Measurements from ENCODE around the gene KLF13.
A peak's percentile ranks its signal among the peaks of the same experiment; 100 is the strongest.

KLF13 gene

DNA sequence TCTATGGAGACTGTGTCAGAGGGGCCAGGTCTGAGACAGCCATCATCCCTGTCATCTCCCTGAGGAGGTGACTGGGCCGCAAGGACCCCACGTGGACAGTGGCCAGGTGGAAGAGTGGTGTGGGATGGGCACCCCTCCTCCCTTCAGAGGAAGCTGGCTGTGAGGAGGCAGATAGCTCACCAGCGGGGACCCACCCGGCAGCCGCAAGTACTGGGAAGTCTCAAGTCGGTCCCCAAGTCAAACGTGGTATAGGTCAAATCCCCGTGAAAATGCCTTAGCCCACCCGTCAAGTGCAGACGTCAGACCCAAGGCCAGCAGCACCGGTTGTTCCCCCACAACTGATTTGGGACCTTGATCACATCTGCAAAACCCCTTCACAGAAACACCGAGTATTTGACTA, 12.3 kb upstream of the KLF13 start:
- no peak for DNase-seq (ENCODE audit: low read depth in 2 of 2, low spot score in 1 of 2)

DNA sequence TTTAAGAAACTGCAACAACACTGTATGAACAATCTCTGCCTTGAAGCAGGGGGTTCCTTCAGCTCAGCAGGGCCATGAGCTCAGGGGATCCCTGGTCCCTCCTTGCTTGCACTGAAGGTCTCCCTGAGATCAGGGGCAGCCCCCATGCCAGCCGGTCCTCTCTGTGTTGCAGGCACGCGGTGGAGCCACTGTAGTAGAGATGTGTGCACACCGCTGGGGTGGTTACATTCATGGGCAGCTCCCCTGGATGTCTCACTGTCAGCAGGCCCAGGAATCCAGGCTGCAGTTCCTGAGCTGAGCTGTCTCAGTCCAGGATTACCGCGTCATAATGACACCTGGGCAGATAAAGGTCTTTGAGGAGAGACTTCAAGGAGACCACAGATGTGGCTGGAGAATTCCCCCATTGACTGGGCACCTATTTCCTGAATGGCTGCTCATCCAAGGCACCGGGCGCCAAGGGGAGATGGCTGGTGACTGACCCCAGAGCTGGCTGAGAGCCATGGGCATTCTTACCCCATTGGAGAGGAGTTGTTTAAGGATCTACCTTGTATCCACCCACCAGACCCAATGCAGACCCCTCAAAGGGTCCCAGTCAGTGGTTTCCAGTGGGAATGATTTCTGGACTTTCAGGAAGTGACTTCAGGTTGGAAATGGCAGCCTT, 10.4 kb upstream of the KLF13 start:
- no peak for DNase-seq (ENCODE audit: low read depth in 2 of 2, low spot score in 1 of 2)

DNA sequence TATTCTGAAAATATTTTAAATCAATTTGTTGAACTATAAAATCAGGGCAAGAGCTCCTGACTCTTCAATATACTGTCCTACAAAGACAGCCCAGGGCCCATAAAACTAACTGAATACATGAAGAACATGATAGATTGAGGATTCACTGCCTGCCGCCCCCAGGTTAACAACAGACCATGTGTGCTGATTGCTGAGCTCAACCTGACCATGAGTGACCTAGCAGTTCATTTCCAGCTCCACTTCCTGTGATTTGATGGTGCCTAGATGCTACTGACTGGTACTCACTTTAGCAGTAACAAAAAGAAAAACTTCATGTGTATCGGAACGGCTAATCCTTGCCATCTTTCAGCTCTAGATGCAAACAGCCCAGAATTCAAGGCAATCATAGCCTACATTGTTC, 9.6 kb upstream of the KLF13 start:
- no peak for DNase-seq (ENCODE audit: low read depth in 2 of 2, low spot score in 1 of 2)

DNA sequence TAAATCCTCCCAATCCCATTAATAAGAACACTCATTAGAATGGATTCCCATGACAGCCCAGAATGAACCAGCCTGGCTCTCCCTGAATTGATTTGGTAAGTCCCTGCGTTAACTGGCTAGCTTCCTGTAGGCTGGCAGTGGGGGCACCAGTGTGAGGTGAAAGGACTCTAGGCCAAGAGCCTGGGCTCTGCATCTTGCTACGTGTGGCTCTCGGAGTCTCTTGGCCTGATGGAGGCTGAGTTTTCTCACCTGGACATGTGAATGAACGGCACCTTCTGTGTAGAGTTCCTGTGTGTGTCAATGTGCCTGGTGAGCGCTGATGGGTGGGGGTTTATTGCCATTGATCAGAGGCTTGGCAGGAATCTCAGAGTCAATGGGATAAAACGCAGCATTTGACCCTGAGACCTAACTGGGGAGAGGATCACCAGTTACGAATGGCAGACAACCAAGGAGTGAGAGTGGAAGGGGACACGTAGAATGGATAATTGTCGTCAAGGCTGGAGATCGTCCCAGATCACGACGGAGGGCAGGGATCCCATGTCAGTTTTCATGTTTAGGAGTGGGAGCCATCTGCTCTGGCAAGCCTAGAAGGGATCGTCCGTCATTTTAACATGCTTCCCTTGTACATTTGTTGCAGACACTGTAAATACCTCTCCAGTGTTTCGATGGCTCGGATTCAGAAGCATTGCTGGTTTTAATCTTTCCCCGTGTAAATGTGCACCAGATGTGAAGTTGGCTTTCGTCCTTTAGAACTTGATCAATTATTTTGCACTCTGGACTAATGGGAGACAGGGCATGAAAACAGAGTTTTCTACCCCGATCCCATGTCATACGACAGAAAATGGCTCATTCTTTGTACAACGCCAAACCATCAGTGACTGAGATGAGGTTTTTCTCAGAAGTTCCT, 9.0 kb upstream of the KLF13 start:
- no peak for DNase-seq (ENCODE audit: low read depth in 2 of 2, low spot score in 1 of 2)

DNA sequence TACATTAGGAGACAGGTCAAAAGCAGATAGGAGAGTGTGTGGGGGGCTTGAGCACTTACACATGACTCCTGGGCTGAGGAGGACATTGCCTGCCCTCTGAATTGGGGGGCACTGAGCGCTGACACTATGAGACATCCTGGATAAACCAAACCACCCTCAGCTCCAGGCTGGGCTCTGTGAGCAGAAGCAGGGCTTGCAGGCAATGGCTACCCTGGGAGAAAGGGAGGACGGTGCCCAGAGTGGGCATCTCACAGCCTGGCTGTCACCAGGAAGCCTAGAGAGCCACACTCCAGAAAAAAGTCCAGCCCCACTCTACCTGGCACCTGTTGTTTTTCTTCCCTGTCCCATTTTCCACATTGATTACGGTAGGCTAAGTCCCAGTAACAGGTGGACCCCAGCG, 8.2 kb upstream of the KLF13 start:
- no peak for DNase-seq (ENCODE audit: low read depth in 2 of 2, low spot score in 1 of 2)

DNA sequence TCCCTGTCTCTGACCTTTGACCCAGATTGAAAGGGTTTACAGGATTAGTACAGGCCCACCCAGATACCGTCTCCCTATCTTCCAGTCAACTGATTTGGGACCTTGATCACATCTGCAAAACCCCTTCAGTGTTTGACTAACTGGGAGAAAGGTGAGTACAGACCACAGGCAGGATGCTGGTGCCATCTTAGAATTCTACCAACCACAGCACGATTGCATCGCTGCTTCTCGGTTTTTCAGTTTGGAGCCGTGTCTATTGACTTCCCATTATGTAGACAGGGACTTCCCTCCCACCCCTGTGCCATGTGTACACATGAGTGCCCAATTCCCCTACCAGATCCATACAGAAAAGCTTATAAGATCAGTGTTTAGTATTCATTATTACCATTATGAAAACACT, 6.6 kb upstream of the KLF13 start:
- DNase-seq (ENCODE audit: low read depth in 2 of 2, low spot score in 1 of 2) = no peak

DNA sequence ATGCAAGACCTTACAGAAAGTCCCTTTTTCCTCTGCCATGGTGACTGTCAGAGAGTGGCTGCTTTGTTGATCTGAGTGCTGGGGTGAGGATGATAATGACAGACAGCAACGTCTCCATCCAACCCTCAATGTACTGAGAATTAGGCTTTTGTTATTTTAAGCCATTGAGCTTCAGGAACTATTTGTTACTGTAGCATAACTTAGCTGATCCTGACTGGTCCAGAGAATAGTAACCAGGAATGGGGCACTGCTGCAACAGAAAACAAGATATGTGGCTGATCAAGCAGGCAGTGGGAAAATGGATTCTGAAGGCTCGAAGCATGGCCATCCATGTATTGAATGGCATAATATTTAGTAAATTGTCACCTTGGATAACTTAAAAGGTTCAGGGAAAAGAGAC, 5.2 kb upstream of the KLF13 start:
- DNase-seq (ENCODE audit: low read depth in 2 of 2, low spot score in 1 of 2) = no peak

DNA sequence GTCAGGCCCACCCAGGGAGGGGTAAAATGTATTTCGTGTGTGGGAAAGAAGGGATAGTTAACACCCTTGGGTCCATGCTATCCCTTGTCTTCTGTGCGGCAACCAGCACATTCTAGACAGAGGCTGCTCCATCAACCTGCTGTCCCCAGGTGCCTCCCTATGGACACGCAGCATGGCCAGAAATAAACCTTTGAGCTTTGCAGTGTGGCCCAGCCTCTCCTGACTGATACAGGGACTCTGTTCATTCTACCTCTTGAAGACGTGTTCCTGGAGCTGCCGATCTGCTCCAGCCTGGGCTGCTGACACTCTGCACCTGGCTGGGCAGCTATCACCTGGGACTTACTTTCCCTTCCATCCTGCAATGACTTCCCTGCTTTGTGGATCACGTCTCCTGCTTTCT, 4.1 kb upstream of the KLF13 start:
- DNase-seq (ENCODE audit: low read depth in 2 of 2, low spot score in 1 of 2) = no peak

DNA sequence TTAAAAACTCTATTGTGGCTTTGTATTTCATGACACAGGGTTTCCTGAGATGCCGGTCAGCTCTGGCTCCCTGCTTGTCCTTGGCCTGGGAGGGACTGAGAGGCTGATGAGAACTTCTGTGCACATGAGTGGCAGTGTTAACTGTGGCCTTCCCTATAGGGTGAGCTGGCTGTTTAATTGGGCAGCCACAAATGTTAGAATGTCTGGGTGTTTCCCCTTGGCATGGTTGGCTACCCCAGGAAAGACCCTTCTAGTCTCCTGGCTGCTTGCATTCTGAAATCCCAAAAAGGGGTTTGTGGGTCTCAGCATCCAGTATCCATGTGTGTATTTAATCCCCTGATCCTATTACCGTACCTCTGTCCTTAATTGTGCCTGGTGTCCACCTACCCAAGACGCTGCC, 3.0 kb upstream of the KLF13 start:
- no peak for DNase-seq (ENCODE audit: low read depth in 2 of 2, low spot score in 1 of 2)

DNA sequence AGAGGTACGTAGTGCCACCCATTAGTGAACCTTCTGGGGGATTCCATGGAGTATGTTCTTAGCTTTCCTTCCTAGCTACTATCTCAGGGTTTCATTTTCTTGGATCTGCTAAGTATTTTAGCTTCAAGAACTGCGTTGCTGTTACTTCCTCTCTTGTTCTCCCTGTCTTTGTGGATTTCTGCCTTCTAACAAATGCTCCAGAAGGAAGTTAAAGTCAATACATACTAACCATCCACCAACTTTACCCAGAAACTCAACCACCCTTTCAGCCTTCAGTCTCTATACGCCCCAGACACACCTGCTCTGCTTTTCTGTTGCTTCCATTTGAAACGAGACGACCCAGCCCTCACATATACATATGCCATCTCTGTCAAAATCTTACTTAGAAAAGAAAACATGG, 2.4 kb upstream of the KLF13 start:
- DNase-seq (ENCODE audit: low read depth in 2 of 2, low spot score in 1 of 2) = no peak

DNA sequence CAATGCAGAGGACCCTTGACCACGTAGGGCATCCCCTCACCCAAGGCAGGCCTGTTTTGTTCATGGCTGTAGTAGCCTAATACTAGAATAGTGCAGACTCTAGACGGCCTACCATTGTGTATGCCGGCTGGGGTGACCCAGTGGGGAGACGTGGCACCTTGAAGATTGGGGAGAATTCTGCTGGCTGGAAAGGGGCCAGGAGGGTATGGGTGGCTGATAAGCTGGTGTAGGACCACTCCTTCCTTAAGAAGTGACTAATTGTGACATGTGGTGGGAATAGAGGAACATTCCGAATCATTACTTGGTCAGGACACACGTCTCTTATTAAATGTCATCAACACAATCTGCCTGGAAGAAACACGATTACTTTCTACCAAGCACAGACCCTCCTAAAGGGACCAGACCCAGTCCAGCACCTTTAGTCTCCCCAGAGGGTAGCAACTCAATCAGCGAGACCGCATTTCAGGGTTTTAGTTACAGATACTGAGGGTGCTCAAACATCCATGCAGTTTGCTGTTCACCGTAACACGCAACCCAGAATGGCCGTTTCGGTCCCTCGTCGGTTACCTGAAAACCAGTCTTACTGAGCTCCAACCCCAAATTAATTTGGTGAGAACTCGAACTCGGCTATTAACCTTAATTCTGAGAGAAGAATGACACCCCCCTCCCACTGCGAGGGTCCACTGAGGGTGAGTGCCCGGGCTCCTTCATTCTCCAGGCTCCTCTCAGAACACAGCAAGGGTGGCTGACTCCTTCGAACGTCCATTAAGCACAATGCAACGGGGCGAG, 1.6 kb upstream of the KLF13 start:
- DNase-seq (ENCODE audit: low read depth in 2 of 2, low spot score in 1 of 2) = no peak

DNA sequence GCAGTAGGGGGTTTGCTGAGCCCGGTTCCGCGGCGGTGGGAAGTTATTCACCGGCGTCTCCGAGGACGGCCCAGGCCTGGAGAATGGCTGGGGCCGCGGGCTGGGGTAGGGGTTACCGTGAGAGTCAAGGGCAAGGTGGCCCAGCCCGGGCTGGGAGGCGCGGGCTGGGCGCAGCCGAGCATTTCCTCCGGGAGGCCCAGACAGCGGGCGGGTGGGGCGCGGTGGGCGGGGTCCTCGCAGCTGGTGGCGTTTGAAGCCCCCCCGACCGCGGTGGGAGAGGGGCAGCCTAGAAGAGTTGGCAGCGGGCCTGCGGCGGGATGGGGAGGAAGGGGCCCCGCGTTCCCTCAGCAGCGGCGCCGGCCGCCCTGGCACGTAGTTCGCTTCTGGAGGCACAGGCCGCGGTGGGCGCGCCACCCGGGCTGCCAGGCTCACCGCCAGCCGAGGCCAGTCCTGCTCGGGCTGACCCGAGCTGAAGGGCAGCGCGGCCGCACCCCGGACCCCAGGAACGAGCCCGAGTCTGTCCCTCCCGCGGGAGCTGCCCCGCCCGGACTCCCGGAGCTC, 960 bp upstream of the KLF13 start:
- peak; percentile 44 to 46 for DNase-seq (ENCODE audit: low read depth in 2 of 2, low spot score in 1 of 2)

DNA sequence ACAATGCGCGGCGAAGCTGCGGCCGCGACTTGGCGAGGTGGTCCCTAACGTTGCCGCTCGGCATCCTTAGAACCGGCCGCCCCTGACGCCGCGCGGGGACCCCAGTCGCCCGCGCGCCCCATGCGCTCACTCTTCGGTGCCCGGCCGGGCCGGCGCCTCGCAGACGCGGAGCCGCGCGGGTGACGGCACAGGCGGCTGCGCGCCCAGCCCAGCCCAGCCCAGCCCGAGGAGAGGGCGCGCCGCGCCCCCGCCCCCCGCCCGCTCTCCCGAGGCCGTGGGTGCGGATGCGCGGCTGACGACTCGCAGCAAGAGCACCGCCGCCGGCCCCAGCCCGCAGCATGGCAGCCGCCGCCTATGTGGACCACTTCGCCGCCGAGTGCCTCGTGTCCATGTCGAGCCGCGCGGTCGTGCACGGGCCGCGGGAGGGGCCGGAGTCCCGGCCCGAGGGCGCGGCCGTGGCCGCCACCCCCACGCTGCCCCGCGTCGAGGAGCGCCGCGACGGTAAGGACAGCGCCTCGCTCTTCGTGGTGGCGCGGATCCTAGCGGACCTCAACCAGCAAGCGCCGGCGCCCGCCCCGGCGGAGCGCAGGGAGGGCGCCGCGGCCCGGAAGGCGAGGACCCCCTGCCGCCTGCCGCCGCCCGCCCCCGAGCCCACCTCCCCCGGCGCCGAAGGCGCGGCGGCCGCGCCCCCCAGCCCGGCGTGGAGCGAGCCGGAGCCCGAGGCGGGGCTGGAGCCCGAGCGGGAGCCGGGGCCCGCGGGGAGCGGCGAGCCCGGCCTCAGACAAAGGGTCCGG, 437 bp downstream of the KLF13 start:
- DNase-seq (ENCODE audit: low read depth in 2 of 2, low spot score in 1 of 2) = peak; percentile 51 to 56

DNA sequence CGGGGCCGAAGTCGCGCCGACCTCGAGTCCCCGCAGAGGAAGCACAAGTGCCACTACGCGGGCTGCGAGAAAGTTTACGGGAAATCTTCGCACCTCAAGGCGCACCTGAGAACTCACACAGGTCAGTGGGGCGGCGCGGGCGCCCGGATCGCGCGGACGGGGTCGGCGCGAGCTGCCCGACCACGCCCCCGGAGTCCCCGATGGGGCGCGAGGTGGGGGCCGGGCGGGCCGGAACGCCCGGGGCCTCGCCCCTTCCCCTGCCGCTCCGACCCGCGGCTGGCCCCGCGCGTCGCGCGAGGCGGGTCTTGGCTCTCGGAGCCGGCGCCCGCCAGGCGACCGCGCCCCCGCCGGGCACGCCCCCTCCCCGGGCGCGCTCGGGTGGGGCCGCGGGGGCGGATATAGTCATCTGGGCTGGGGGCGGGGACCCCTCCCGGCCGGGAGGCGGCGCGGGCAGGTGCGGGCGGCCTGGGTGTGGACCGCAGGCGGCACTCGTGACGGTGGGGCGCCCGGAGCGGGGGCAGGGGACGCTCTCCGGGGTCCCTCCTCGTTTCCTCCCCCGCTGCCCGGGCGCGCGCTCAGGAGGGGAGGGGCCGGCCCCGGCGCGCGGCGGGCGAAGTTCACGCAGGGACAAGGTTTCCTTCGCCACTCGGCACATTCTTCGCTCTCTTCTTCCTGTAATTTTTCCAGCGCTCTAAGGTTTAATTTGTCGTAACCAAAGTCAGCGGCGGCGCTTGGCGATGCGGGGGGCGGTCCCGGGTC, 1.2 kb downstream of the KLF13 start:
- peak; percentile 49 to 60 for DNase-seq (ENCODE audit: low read depth in 2 of 2, low spot score in 1 of 2)

DNA sequence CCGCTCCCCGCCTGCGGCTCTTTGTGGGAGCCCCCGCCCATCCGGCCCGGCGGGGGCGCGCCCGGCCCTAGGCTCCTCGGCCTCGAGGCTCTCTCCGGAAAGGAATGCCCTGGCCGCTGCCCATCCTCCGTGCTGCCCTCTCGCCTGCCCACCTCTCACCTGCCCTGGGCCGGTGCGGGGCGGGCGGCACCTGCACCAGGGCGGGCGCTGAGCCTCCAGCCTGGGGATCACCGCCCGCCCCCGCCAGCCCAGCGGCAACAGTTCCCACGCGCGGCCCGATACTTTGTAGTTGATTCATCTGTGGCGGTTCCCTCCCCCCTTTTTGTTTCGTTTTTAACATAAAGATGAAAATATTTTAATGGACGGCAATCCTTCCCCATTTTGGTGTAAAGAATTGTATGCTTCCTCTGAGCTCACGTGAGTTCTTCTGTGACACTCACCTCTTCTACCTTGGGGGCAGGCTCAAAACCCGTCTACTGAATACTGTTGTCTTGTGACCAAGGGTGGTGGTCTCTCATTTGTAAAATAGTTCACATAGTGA, 1.9 kb downstream of the KLF13 start:
- peak in 1 of 2 donors; percentile 44 for DNase-seq (ENCODE audit: low read depth in 2 of 2, low spot score in 1 of 2)

DNA sequence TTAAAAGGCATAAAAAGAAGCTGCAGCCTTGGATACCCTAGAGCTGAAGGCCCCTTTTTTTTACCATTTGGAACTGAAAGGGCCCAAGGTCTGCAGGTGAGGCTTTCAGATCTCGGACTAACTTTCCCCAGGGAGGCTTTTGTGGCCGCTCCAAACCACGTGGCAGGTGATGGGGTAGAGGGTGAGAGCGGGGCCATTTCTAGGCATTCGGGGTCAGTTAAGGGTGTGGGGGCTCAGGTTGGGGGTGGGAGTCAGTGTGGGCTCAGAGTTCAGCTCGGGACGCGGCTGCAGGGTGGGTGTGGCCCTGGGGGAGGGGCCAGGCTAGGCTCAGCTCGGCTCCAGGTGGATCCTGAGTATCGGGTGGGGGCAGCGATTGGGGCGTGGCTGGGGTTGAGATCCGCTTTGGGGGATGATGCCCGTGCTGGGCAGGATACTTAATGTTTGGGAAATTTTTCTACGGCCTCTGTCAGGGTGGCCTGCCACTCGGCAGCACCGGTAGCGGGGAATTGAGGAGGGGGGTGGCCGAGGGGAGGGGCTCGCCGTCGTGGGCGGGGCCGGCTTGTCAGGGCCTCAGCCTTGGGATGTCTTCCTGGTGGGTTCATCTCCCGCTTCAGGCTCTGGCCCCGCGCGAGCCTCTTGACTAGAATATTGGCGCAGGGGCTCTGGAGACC, 2.5 kb downstream of the KLF13 start:
- DNase-seq (ENCODE audit: low read depth in 2 of 2, low spot score in 1 of 2) = no peak

DNA sequence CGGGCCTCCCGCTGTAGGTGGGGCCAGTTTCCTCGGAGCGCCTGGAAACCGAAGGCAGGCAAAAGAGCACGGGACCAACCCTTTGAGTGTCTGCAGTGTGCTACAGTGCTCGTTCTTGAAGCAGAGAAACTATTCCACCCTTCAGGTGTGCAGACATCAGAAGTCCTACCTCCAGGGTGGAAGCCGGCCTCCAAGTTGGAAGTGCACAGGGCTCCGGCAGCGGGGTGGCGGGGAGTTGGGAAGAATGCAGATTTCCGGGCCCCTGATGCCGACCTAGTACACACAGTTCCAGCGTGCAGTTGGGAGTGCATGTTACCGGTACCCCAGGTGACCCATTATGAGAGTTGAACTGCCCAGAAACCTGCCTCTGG, 3.0 kb downstream of the KLF13 start:
- DNase-seq (ENCODE audit: low read depth in 2 of 2, low spot score in 1 of 2) = no peak

DNA sequence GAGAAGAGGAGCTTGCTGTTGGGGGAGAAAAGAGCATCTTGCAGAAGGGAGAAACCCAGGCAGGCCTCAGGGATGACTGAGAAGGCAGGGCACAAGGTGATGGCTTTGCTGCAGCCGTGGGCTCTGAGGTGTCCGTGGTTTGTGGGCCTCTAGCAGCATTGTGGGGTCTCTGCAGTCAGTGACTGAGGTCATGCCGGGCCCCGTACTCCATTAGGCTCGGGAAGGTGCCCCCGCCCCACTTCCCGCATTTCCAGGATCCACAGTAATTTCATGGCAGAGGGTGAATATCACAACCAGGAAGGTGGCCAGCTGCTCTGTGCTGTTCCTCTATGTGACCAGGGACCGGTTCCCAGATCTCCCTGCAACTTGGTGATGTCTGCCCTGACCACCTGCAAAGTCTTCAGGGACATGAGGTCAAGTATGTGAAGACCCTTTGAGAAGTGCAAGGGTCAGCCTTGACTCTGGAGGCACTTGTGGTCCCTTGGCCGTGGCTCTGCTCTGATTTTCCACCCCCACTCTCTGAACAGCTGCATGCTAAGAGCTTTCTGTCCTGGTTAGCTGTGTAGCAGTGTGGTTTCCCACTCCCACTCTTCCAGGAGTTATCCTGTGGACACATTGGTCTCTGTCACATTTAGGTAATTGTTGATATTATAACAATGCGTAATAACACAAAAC, 3.6 kb downstream of the KLF13 start:
- DNase-seq (ENCODE audit: low read depth in 2 of 2, low spot score in 1 of 2) = no peak

DNA sequence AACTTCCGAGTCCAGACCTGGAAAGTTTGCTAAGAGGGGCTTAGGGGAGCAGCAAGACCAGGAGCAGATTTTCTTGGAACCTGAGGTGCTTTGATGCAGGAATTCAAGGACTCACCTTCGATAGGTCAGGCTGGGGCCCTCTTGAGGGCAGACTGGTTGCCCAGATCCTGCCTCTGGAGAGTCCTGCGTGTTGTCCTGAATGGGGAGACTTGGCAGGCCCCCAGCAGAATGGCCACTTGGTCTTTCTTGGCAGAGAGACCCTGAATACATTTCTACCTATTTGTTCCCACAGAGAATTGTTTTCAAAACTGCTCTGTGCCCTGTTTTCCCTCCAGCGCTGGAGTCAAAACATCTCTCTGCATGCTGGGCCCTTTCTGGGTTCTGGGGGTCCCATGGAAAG, 4.2 kb downstream of the KLF13 start:
- no peak for DNase-seq (ENCODE audit: low read depth in 2 of 2, low spot score in 1 of 2)

Data from stimulated activated CD8-positive, alpha-beta memory T cell treated with anti-CD3 and anti-CD28 coated beads, Interleukin-4, amount 100 ng/mL, for 1 hour (primary cell).